CD8-positive, alpha-beta memory T cell (primary cell): ENCODE results near the gene ZNF205. TPM values are rescaled to one million over a fixed set of nuclear protein-coding genes. Genes with fewer than 3 reads are reported as not detected.
"Not testable (repeated sequence)": the region's sequence is repeated elsewhere in the genome, so short reads cannot be mapped to it uniquely, and the experiment has no call there.

Source experiments
- CTCF ChIA-PET: fragments of 350-600 bp; sonication (Branson Sonifier 250); formaldehyde crosslinking; loops from one replicate; lab custom pipeline; 2021; ENCODE audit warnings: antibody characterized with exemption; lab: Charles Lee
- POLR2A ChIA-PET: fragments of 350-600 bp; sonication (Branson Sonifier 250); formaldehyde crosslinking; loops from one replicate; lab custom pipeline; 2021; ENCODE audit warnings: antibody characterized with exemption; lab: Charles Lee
- DNase-seq, 5 donors: peaks; one replicate each; pipeline versions ENCODE4 v3.0.0 to v3.0.0-alpha.2; 2020 to 2022; ENCODE audit warnings: mixed read lengths in 1 of 5
- H3K27ac ChIP-seq: one replicate; pipeline ENCODE4 v1.7.0; 2013; ENCODE audit warnings: low read depth, mild to moderate bottlenecking, low read length, moderate library complexity
- H3K27me3 ChIP-seq: 2 replicates; pipeline ENCODE4 v1.7.0; 2013; ENCODE audit warnings: low read length, mild to moderate bottlenecking; ENCODE audit not compliant: insufficient read depth, poor library complexity, severe bottlenecking
- H3K36me3 ChIP-seq: 2 replicates; pipeline ENCODE4 v1.7.0; 2013; ENCODE audit warnings: mild to moderate bottlenecking, low read length, moderate library complexity; ENCODE audit not compliant: insufficient read depth
- H3K4me1 ChIP-seq: 2 replicates; pipeline ENCODE4 v1.7.0; 2013; ENCODE audit warnings: mild to moderate bottlenecking, low read length, moderate library complexity; ENCODE audit not compliant: insufficient read depth
- H3K4me3 ChIP-seq: 2 replicates; pipeline ENCODE4 v1.7.0; 2013; ENCODE audit warnings: mild to moderate bottlenecking, low read length
- H3K9me3 ChIP-seq: 2 replicates; pipeline ENCODE4 v1.7.0; 2013; ENCODE audit warnings: mild to moderate bottlenecking, low read length
- H3K27ac Mint-ChIP-seq, 8 donors: one replicate each; pipeline ENCODE4 v1.8.0; 2020 to 2021; ENCODE audit warnings: mixed read lengths in 8 of 8, mild to moderate bottlenecking in 6 of 8, inconsistent platforms in 3 of 8, moderate library complexity in 3 of 8
- H3K27me3 Mint-ChIP-seq, 2 donors: one replicate each; pipeline ENCODE4 v1.8.0; 2020 to 2021; ENCODE audit warnings: mixed read lengths in 2 of 2, mild to moderate bottlenecking in 1 of 2, moderate library complexity in 1 of 2
- H3K36me3 Mint-ChIP-seq, 3 donors: one replicate each; pipeline ENCODE4 v1.8.0; 2020 to 2021; ENCODE audit warnings: mixed read lengths in 3 of 3, inconsistent platforms in 1 of 3, mild to moderate bottlenecking in 1 of 3
- H3K4me1 Mint-ChIP-seq, 3 donors: one replicate each; pipeline ENCODE4 v1.8.0; 2020 to 2021; ENCODE audit warnings: mixed read lengths in 3 of 3, inconsistent platforms in 1 of 3, mild to moderate bottlenecking in 1 of 3
- H3K4me3 Mint-ChIP-seq, 7 donors: one replicate each; pipeline ENCODE4 v1.8.0; 2020 to 2021; ENCODE audit warnings: mixed read lengths in 7 of 7, mild to moderate bottlenecking in 6 of 7, moderate library complexity in 4 of 7, inconsistent platforms in 2 of 7
- H3K9me3 Mint-ChIP-seq, 5 donors: one replicate each; pipeline ENCODE4 v1.8.0; 2020 to 2022; ENCODE audit warnings: mixed read lengths in 5 of 5, mild to moderate bottlenecking in 3 of 5, moderate library complexity in 2 of 5, inconsistent platforms in 1 of 5
- polyA plus RNA-seq: library from polyadenylated mRNA; unstranded; fragments of 300-500 nt; fragmentation: Illumina TruSeq; gene quantifications from one replicate; pipeline ENCODE4 v1.2.3, GENCODE V29; 2021
- total RNA-seq, 2 experiments: library from RNA; stranded (reverse); gene quantifications; one replicate each; pipeline ENCODE4 v1.2.3, GENCODE V29; 2021

ZNF205 gene
- total and polyA plus RNA-seq, 3 experiments from 2014 or later = 0.11 TPM; not detected in 2

GRCh38 chr16:3069146-3069545 is 43.2 kb upstream of the ZNF205 start:
- peaks cover 66 to 82% (median 79%) of the 10 kb centered on the region in 3 donors for H3K4me1 Mint-ChIP-seq
- H3K27ac ChIP-seq, H3K27me3 Mint-ChIP-seq, H3K27me3 ChIP-seq, H3K9me3 Mint-ChIP-seq, DNase-seq, H3K9me3 ChIP-seq, H3K4me3 ChIP-seq, POLR2A ChIA-PET: not testable (repeated sequence)
- peaks cover 19% of the 10 kb centered on the region for H3K36me3 ChIP-seq
- H3K36me3 Mint-ChIP-seq = peaks cover 18 to 50% (median 30%) of the 10 kb centered on the region in 3 donors
- H3K4me3 Mint-ChIP-seq = peak overlapping the region; percentile 2 to 84 (median 73)
- CTCF ChIA-PET = interaction anchor here (1.2 to 10.5 kb wide), 7 partner anchors 9 to 58 kb away, joined by 3 to 99 read pairs (median 7); no protein-coding TSS in a partner anchor
- peak overlapping the region in 7 of 8 donors; percentile 39 to 94 (median 88) for H3K27ac Mint-ChIP-seq
- H3K4me1 ChIP-seq = peaks cover 76% of the 10 kb centered on the region

GRCh38 chr16:3070608-3071111 is 41.7 kb upstream of the ZNF205 start:
- POLR2A ChIA-PET = interaction anchor here (0.6 to 1.1 kb wide), 2 partner anchors 88 to 163 kb away, joined by 3 read pairs; no protein-coding TSS in a partner anchor
- H3K9me3 ChIP-seq = no peaks in the 10 kb centered on the region
- H3K36me3 ChIP-seq = peaks cover 19% of the 10 kb centered on the region
- H3K4me3 Mint-ChIP-seq = peak overlapping the region in 4 of 7 donors; percentile 67 to 84 (median 78)
- H3K27ac Mint-ChIP-seq = peak overlapping the region in 7 of 8 donors; percentile 75 to 94 (median 88)
- no peaks in the 10 kb centered on the region for H3K27me3 ChIP-seq
- CTCF ChIA-PET = interaction anchor here (0.9 to 10.5 kb wide), 5 partner anchors 11 to 57 kb away, joined by 4 to 99 read pairs (median 8); no protein-coding TSS in a partner anchor
- H3K36me3 Mint-ChIP-seq = peaks cover 17 to 46% (median 27%) of the 10 kb centered on the region in 3 donors
- H3K4me1 ChIP-seq = peaks cover 79% of the 10 kb centered on the region
- H3K27me3 Mint-ChIP-seq = no peaks in the 10 kb centered on the region
- DNase-seq = no peak
- H3K4me1 Mint-ChIP-seq = peaks cover 70 to 81% (median 79%) of the 10 kb centered on the region in 3 donors
- H3K4me3 ChIP-seq = no peak overlapping the region
- H3K27ac ChIP-seq = no peak overlapping the region
- peaks cover 0 to 1% (median 0%) of the 10 kb centered on the region in 5 donors for H3K9me3 Mint-ChIP-seq

- Mint-ChIP-seq H3K4me1 (peaks cover 78 to 90% (median 89%) of the 10 kb centered on the region in 3 donors), H3K4me3 (peak overlapping the region; percentile 57 to 78 (median 65)), H3K27me3 (no peaks in the 10 kb centered on the region), H3K36me3 (peaks cover 16 to 36% (median 25%) of the 10 kb centered on the region in 3 donors), H3K27ac (peak overlapping the region; percentile 70 to 95 (median 90)), H3K9me3 (no peaks in the 10 kb centered on the region)
- DNase-seq = no peak
- no peaks in the 10 kb centered on the region for H3K27me3 ChIP-seq
- peaks cover 89% of the 10 kb centered on the region for H3K4me1 ChIP-seq
- no peak overlapping the region for H3K4me3 ChIP-seq
- no peak overlapping the region for H3K27ac ChIP-seq
- POLR2A ChIA-PET = interaction anchor here (0.7 to 1.1 kb wide), 2 partner anchors 87 to 100 kb away, joined by 3 read pairs; no protein-coding TSS in a partner anchor
- no peaks in the 10 kb centered on the region for H3K9me3 ChIP-seq
- peaks cover 19% of the 10 kb centered on the region for H3K36me3 ChIP-seq
- CTCF ChIA-PET = interaction anchor here (2.5 to 2.8 kb wide), 2 partner anchors 12 to 24 kb away, joined by 8 to 12 read pairs; no protein-coding TSS in a partner anchor
These were observed 40.7 kb upstream of the ZNF205 start for GRCh38 chr16:3071655-3072054.

DNA sequence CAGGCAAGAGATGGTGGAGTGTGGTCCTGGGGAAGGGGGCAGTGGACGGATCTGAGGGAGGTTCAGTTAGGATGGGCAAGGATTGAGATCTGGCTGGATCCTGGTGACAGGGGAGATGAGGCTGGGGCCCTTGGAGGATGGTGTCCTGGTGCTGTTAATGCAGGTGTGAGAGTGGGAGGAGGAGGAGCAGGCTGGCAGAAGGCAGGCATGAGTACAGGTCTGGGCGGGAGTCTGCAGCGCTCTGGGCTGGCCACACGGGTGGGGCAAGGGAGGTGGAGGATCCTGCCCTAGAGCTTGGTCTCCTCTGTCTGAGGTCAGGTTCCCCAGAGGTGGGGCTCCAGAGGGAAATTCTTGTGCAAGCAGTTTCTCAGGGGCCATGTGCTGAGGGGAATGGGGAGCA is 40.2 kb upstream of the ZNF205 start:
- H3K4me3 ChIP-seq, H3K27ac ChIP-seq, H3K9me3 ChIP-seq, H3K27me3 Mint-ChIP-seq, CTCF ChIA-PET, H3K9me3 Mint-ChIP-seq, H3K27me3 ChIP-seq, DNase-seq: not testable (repeated sequence)
- Mint-ChIP-seq H3K27ac (peak overlapping the region; percentile 70 to 95 (median 90)), H3K4me1 (peaks cover 83 to 95% (median 92%) of the 10 kb centered on the region in 3 donors), H3K36me3 (peaks cover 14 to 33% (median 23%) of the 10 kb centered on the region in 3 donors), H3K4me3 (peak overlapping the region; percentile 57 to 78 (median 65))
- H3K36me3 ChIP-seq = peaks cover 19% of the 10 kb centered on the region
- peaks cover 93% of the 10 kb centered on the region for H3K4me1 ChIP-seq
- POLR2A ChIA-PET = interaction anchor here (0.7 kb wide), 1 partner anchor 99 kb away, joined by 3 read pairs; no protein-coding TSS in a partner anchor

DNA sequence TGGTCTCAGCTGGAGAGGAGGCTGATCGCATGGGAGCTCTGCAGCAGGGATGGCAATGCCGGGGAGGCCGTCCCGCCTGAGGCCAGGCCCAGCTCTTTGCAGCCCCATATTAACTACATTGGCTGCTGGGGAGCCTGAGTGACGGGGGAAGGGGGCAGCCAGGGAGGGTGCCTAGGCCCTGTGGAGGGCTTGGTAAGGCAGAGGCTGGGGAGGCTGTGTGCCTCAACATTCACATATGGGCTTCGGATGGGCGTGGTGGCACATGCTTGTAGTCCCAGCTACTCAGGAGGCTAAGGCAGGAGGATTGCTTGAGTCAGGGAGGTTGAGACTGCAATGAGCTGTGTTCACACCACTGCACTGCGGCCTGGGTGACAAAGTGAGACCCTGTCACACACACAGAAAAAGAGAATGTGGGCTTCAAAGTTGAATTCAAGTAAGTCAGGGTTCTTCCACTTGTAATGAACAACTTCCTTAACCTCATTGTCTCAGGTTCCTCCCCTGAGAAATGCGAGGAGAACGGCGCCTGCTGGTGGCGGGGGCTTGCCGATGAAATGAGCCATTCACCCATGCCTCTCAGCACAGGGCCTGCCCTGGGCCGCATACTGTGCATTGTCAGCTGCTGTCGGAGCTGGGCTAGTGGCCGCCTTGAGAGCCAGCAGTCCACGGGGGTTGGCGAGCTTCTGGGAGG is 39.7 kb upstream of the ZNF205 start:
- Histone ChIP-seq H3K36me3 (peaks cover 17% of the 10 kb centered on the region), H3K4me1 (peaks cover 93% of the 10 kb centered on the region)
- not testable (repeated sequence) for H3K4me3 ChIP-seq, H3K9me3 Mint-ChIP-seq, H3K9me3 ChIP-seq, H3K27me3 ChIP-seq, H3K27ac ChIP-seq, H3K27me3 Mint-ChIP-seq
- Mint-ChIP-seq H3K36me3 (peaks cover 11 to 28% (median 18%) of the 10 kb centered on the region in 3 donors), H3K27ac (peak overlapping the region; percentile 51 to 97 (median 95)), H3K4me1 (peaks cover 85 to 95% (median 93%) of the 10 kb centered on the region in 3 donors), H3K4me3 (peak overlapping the region in 6 of 7 donors; percentile 77 to 89 (median 81))
- CTCF ChIA-PET = interaction anchor here (0.9 kb wide), 2 partner anchors 25 to 57 kb away, joined by 3 to 6 read pairs; no protein-coding TSS in a partner anchor
- POLR2A ChIA-PET = interaction anchor here (2.3 kb wide), 1 partner anchor 57 kb away, joined by 10 read pairs; no protein-coding TSS in a partner anchor
- peak in 3 of 5 donors; percentile 46 to 74 (median 56) for DNase-seq

GRCh38 chr16:3073448-3073847 is 38.9 kb upstream of the ZNF205 start:
- no peaks in the 10 kb centered on the region for H3K27me3 Mint-ChIP-seq
- peak overlapping the region; percentile 88 to 97 (median 95) for H3K27ac Mint-ChIP-seq
- ChIA-PET POLR2A (interaction anchor here (2.3 to 4.3 kb wide), 2 partner anchors 24 to 56 kb away, joined by 10 to 27 read pairs; partner anchors contain the start of gene ZSCAN10), CTCF (interaction anchor here (0.9 to 1.5 kb wide), 3 partner anchors 24 to 56 kb away, joined by 3 to 6 read pairs (median 5); no protein-coding TSS in a partner anchor)
- H3K4me1 ChIP-seq = peaks cover 93% of the 10 kb centered on the region
- H3K9me3 ChIP-seq = no peaks in the 10 kb centered on the region
- no peaks in the 10 kb centered on the region for H3K27me3 ChIP-seq
- no peak for DNase-seq
- peaks cover 89 to 95% (median 93%) of the 10 kb centered on the region in 3 donors for H3K4me1 Mint-ChIP-seq
- peaks cover 9% of the 10 kb centered on the region for H3K36me3 ChIP-seq
- H3K27ac ChIP-seq = no peak overlapping the region
- peak overlapping the region; percentile 13 for H3K4me3 ChIP-seq
- H3K9me3 Mint-ChIP-seq = no peaks in the 10 kb centered on the region
- H3K36me3 Mint-ChIP-seq = peaks cover 10 to 20% (median 18%) of the 10 kb centered on the region in 3 donors
- peak overlapping the region; percentile 77 to 89 (median 79) for H3K4me3 Mint-ChIP-seq

DNA sequence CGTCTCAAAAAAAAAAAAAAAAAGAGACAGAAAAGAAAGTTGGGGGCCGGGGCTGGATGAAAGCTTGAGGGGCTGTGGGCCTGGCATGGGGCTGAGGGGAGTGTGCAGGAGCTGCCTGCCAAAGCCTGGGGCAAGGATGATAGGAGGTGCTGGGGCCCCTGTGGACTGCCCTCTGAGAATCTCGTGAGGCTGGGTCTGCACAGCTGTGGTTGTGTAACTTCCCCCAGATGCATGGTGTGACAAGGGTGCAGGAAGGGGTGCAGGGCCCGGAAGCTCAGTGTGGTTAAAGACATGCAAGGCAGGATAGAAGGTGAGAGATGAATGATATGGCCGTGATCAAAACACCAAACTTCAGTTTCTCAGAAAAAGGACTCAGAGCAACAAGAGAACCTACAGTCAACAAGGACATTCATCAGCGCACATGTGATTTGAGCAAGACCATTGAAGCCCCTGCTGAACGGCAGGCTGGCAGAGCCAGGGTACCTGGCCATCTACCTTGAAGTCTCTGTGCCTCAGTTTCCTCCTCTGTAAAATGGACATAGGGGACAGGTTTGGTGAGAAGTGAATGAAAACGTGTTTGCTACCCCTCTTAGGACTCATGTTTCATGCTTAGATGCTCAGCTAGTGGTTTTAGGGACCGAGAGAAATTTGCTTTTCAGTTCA is 37.4 kb upstream of the ZNF205 start:
- Histone ChIP-seq H3K27me3 (no peaks in the 10 kb centered on the region), H3K9me3 (no peaks in the 10 kb centered on the region), H3K27ac (peak overlapping the region; percentile 45), H3K36me3 (no peaks in the 10 kb centered on the region), H3K4me1 (peaks cover 94% of the 10 kb centered on the region), H3K4me3 (peak overlapping the region; percentile 19)
- ChIA-PET CTCF (interaction anchor here (0.7 to 7.1 kb wide), 16 partner anchors 11 to 59 kb away, joined by 3 to 69 read pairs (median 4); partner anchors contain the start of genes IL32 and ZSCAN10), POLR2A (interaction anchor here (0.6 to 4.9 kb wide), 16 partner anchors 9 to 141 kb away, joined by 3 to 53 read pairs (median 5); partner anchors contain the start of genes IL32 and ZSCAN10)
- Mint-ChIP-seq H3K4me3 (peak overlapping the region; percentile 58 to 91 (median 79)), H3K9me3 (no peaks in the 10 kb centered on the region), H3K36me3 (peaks cover 6 to 18% (median 9%) of the 10 kb centered on the region in 3 donors), H3K27me3 (no peaks in the 10 kb centered on the region), H3K27ac (peak overlapping the region; percentile 88 to 97 (median 95)), H3K4me1 (peaks cover 89 to 97% (median 94%) of the 10 kb centered on the region in 3 donors)
- peak; percentile 68 to 94 (median 90) for DNase-seq
